ENCODE measurements around the gene PRPF8.
"Not testable (repeated sequence)": the region's sequence is repeated elsewhere in the genome, so short reads cannot be mapped to it uniquely, and the experiment has no call there.

The PRPF8 gene

DNA sequence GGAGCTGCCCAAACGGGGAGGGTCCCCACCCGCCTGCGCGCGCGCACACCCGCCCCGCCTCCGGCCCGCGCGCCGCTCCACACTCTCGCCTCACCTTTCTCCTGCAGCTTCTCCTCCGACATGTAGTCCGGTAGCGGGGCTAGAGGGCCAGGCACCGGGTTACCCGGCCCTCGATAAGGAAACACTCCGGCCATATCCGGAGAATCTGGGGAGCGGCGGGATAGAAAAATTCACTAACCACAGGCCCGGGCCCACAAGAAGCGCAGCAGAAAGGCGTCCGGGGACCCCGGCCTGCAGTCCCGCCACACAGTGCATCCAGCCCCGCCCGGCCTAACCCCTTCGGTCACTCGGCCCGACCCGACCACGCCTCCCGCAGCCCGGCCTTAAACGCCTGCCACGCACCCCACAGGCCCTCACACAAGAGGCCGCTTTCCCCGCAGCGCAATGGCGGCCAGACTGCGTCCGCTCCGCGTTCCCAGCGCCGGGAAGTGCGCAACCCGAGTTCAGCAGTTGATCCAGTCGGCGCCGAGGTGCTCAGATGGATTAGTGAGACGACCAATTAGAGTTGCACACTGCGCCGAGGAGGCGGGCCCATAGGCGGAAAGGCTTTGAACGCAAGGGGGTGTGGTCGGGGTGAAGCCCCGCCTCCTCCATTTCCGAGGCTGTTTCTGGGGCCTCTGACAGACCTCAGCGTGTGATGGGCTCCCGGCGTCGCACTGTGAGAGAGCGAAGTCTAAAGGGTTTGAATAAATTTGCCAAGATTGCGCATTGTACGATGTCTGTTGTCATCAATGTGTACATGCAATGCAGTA, at the start of gene PRPF8:
Gene PRPF8, minus strand, starts transcription at position 490 of the 812 bp plus-strand sequence. Its CDS starts 296 bp downstream, at position 194.
- peak; percentile 53 to 98 (median 94) for DNase-seq

DNA sequence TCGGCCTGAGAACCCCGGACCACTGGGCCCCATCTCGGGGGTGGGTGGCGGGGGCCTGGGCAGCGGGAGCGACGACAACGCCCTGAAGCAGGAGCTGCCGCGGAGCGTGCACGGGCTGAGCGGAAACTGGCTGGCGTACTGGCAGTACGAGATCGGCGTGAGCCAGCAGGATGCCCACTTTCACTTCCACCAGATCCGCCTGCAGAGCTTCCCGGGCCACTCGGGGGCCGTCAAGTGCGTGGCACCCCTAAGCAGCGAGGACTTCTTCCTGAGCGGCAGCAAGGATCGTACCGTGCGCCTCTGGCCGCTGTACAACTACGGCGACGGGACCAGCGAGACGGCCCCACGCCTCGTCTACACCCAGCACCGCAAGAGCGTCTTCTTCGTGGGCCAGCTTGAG, 49.1 kb upstream of the PRPF8 start:
- no peak for DNase-seq

DNA sequence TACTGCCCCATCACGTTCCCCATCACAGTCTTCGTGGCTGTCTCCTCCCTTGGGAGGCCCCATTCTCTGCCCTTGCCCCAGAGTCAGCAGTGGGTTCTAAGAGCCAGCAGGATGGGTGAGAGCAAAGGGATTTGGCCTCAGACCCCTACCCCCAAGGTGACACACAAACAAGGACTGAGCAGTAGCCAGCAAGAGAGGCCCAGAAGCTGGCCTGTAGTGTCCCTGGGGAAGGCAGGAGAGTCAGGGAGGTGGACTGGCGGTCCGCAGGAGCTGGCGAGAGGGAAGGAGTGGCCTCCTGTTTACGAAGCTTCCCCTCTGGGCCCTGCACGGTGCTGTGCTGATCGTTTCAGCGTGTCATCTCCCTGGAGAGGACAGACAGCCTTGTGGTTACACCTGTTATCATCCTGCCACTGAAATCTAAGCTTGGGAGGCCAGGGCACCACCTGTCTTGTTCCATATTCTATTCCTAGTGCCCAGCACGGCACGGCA, 48.2 kb upstream of the PRPF8 start:
- no peak for DNase-seq

DNA sequence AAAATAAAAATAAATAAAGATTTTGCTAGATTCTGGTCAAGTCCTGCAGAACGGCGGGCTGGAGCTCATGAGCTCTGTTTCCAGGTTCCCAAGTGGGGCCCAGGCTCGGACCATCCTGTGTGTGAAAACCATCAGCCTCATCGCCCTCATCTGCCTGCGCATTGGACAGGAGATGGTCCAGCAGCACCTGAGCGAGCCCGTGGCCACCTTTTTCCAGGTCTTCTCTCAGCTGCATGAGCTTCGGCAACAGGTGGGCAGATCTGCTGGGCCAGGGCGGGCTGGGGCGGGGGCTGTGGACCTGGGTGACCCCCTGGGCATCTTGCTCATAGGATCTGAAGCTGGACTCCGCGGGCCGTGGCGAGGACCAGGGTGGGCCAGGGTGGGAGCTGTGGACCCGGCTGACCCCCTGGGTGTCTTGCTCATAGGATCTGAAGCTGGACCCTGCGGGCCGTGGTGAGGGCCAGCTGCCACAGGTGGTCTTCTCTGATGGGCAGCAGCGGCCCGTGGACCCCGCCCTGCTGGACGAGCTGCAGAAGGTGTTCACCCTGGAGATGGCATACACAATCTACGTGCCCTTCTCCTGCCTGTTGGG, 47.7 kb upstream of the PRPF8 start:
- DNase-seq: no peak

DNA sequence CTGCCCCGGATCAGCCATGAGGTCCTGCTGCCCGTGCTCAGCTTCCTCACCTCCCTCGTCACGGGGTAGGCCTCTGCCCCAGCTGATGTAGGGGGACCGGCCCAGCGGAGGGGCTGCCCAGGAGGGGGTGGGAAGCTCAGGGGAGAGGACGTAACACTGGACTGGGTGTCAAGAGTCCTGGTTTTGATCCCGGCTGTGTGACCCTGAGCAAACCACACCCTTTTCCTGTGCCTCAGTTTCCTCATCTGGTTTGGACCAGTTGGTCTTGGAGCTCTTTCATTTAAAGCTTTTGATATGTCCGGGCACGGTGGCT, 46.5 kb upstream of the PRPF8 start:
- no peak for DNase-seq

DNA sequence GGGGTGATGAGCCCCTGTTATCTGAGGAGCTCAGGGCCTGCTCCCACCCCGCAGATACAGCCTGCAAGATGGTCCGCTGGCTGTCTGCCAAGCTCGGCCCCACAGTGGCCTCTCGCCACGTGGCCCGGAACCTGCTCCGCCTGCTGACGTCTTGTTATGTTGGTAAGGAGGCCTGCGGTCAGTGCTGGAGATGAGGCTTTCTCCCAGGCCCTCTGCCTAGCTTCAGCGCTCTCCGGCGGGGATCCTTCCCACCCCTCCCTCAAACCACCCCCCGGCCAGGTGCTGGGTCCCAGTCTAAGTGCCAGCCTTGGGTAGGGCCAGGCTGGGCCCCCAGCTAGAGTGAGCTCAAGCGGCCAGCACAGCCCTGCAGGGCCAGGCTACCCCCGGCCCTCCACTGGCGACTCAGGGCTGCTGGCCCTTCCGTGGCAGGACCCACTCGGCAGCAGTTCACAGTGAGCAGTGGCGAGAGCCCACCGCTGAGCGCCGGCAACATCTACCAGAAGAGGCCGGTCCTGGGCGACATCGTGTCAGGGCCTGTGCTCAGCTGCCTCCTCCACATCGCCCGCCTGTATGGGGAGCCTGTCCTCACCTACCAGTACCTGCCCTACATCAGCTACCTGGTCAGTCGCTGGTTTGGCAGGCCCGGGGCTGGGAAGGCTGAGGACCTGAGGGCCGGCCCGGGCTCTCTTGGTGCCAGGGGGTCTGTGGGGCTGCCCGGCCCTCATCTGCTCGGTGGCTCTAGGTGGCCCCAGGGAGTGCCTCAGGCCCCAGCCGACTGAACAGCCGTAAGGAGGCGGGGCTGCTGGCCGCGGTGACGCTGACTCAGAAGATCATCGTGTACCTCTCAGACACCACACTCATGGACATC, 45.9 kb upstream of the PRPF8 start:
- peak in 26 of 56 donors; percentile 7 to 79 (median 26) for DNase-seq

DNA sequence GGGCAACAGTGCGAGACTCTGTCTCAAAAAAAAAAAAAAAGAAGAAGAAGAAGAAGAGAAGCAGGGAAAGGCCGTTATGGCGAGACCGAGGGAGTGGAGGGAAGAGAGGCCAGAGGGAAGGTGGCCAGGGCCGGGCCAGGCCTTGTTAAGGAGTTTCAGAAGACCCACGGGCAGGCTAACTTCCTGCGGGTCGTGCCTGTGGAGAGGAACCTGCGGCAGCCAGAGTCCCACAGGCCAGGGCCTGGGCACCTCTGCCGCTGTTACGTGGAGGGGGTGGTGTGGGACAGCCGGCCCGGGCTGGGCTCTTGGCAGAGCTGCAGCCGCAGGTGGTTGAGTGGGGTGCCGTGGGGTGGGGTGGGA, 45.3 kb upstream of the PRPF8 start:
- DNase-seq: no peak

DNA sequence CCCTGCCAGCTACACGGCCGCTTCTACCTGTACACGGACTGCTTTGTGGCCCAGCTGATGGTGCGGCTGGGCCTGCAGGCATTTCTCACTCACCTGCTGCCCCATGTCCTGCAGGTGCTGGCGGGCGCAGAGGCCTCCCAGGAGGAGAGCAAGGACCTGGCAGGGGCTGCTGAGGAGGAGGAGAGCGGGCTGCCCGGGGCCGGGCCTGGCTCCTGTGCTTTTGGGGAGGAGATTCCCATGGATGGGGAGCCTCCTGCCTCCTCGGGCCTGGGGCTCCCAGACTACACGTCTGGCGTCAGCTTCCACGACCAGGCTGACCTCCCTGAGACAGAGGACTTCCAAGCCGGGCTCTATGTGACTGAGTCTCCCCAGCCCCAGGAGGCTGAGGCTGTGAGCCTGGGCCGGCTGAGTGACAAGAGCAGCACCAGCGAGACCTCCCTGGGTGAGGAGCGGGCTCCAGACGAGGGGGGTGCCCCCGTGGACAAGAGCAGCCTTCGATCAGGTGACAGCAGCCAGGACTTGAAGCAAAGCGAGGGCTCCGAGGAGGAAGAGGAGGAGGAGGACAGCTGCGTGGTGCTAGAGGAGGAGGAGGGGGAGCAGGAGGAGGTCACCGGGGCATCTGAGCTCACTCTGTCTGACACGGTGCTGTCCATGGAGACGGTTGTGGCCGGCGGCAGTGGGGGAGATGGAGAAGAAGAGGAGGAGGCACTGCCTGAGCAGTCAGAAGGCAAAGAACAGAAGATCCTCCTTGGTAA, 43.4 kb upstream of the PRPF8 start:
- DNase-seq: no peak

DNA sequence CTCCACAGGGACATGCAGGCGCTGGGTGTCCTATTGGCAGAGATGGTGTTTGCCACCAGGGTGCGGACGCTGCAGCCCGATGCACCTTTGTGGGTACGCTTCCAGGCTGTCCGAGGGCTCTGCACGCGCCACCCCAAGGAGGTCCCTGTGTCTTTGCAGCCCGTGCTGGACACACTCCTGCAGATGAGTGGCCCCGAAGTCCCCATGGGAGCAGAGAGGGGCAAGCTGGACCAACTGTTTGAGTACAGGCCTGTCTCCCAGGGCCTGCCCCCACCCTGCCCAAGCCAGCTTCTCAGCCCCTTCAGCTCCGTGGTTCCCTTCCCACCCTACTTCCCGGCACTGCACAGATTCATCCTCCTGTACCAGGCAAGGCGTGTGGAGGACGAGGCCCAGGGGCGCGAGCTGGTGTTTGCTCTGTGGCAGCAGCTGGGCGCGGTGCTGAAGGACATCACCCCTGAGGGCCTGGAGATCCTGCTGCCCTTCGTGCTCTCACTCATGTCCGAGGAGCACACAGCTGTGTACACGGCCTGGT, 42.7 kb upstream of the PRPF8 start:
- DNase-seq: no peak

DNA sequence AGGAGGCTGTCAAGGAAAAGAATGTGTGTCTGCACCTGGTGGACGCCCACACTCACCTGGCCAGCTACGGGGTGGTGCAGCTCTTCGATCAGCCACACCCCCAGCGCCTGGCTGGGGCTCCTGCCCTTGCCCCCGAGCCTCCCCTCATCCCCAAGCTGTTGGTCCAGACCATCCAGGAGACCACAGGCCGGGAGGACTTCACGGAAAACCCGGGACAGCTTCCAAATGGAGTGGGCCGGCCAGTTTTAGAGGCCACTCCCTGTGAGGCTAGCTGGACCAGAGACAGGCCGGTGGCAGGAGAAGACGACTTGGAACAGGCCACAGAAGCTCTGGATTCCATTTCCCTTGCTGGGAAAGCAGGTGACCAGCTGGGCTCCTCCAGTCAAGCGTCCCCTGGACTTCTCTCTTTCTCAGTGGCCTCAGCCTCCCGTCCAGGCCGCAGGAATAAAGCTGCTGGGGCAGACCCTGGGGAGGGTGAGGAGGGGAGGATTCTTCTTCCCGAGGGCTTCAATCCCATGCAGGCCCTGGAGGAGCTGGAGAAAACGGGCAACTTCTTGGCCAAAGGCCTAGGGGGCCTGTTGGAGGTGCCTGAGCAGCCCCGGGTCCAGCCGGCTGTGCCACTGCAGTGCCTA, 42.1 kb upstream of the PRPF8 start:
- DNase-seq: no peak

DNA sequence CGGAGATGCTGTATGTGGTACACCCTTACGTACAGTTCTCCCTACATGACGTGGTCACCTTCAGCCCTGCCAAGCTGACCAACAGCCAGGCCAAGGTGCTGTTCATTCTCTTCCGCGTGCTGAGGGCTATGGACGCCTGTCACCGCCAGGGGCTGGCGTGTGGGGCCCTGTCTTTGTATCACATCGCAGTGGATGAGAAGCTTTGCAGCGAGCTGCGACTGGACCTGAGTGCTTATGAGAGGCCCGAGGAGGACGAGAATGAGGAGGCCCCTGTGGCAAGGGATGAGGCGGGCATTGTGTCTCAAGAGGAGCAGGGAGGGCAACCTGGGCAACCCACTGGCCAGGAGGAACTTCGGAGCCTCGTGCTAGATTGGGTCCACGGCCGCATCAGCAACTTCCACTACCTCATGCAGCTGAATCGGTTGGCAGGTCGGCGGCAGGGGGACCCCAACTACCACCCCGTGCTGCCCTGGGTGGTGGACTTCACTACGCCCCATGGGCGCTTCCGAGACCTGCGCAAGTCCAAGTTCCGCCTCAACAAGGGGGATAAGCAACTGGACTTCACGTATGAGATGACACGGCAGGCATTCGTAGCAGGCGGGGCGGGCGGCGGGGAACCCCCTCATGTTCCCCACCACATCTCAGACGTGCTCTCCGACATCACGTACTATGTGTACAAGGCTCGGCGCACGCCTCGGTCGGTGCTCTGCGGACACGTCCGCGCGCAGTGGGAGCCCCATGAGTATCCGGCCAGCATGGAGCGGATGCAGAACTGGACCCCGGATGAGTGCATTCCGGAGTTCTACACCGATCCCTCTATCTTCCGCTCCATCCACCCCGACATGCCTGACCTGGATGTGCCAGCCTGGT, 41.2 kb upstream of the PRPF8 start:
- no peak for DNase-seq

DNA sequence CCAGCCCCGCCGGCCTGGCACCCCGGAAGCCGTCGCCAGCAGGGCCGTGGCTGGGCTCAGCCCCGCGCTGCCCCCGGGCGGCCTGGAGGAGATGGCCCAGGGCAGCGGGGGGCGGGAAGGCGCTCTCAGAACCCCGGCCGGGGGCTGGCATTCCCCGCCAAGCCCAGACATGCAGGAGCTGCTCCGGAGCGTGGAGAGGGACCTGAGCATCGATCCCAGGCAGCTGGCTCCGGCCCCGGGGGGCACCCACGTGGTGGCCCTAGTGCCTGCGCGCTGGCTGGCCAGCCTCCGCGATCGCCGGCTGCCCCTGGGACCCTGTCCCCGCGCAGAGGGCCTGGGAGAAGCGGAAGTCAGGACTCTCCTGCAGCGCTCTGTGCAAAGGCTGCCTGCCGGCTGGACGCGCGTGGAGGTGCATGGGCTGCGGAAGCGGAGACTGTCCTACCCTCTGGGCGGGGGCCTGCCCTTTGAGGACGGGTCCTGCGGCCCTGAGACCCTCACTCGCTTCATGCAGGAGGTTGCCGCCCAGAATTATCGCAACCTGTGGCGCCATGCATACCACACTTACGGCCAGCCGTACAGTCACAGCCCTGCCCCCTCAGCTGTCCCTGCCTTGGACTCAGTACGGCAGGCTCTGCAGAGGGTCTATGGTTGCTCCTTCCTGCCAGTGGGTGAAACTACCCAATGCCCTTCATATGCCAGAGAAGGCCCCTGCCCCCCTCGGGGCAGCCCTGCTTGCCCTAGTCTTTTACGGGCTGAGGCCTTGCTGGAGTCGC, 40.4 kb upstream of the PRPF8 start:
- peak in 5 of 56 donors; percentile 46 to 70 (median 53) for DNase-seq

DNA sequence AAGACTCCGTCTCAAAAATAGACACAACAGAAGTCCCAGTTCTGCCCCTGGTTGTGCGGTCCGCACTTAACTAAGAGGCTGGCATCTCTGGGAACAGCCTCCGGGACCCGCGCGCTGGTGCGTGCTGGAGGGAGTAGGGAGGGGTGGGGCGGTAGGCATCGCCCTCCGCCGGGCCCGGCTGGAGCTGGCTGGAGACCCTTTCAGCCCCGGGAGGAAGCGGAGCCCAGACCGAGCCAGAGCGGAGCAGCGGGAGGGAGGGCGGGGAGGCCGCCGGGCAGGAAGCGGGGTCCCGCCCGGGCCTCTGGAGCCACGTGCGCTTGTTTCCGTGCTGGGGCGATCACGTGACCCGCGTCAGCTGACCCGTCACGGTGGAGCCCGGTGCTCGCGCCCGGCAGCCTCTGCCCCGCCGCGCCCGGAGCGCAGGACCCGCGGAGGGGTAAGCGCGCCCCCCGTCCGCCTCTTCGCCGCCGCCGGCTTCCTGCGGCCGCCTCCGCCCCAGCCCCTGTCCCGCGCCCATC, 39.7 kb upstream of the PRPF8 start, which contains the start of gene WDR81:
Gene WDR81, plus strand, starts transcription at position 354 of the 518 bp plus-strand sequence. CDS start 256 bp downstream, outside the sequence.
- peak in 54 of 56 donors; percentile 42 to 95 (median 76) for DNase-seq

DNA sequence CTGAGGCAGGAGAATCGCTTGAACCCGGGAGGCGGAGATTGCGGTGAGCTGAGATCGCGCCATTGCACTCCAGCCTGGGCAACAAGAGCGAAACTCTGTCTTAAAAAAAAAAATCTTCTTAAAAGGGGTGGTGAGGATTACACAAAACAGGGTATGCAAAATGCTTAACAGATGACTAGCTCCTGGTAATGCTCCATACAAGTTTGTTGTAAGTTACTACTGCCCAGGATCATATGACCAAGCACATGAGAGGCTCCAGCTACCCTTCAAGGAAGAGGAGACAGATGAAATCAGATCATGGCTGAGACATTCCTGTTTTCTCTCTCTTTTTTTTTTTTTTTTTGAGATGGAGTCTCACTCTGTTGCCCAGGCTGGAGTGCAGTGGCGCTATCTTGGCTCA, 37.4 kb upstream of the PRPF8 start:
- DNase-seq: not testable (repeated sequence)

DNA sequence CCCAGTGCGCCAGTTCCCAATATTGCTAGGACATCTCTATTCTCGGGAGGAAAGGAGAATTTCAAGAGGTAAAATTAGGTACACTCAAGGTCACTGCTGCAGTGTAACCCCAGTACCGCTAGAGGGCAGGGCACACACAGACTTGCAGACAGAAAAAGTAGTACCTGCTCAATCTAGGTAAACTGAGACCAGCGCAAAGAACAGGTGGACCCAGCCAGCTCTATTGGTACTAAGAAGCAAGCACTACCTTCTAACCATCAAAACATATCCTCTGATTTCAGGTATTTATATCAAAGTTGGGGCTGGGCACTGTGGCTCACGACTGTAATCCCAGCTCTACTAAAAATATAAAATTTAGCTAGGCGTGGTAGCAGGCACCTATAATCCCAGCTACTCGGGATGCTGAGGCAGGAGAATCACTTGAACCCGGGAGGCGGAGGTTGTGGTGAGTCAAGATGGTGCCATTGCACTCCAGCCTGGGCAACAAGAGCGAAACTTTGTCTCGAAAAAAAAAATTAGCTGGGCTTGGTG, 36.3 kb upstream of the PRPF8 start:
- DNase-seq: peak in 24 of 56 donors; percentile 4 to 68 (median 28)

DNA sequence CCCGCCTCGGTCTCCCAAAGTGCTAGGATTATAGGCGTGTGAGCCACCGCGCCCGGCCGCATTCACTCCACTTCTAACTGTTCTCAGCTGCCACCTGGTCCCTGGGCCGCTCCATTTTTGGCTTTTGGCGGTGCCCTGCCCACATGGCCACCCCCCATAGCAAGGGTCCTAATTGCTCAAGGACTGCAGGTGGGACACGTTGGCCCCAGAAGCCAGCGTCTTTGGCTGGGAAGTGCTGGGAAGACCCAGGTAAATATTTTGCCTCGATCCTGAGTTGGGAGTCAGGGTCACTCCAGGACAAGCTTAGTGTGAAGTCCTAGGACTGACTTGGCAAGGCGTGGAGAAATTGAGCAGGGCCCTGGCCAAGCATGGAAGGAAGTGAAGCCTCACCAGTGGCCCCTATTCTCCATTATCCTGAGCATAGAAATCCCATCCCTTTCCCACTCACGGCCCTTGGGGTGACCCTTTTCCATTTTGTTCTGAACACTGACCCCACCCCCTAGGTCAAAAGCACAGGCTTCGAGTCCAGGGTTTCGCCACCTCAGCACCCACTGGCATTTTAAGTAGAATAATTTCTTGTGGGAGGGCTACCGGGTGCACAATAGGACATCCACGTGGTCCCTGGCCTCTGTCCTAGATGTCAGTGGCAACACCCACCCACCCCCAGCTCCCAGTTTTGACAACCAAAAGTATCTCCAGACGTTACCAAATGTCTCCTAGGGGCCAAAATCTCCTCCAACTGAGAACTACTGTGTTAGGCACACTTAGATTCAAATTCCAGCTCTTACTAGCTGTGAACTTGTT, 33.9 kb upstream of the PRPF8 start:
- DNase-seq: no peak
